ENCODE measurements around the gene KIAA1671. TPM values are rescaled to one million over a fixed set of nuclear protein-coding genes. Genes with fewer than 3 reads are reported as not detected.

Gene KIAA1671
- polyA plus RNA-seq, 1 of the 3 experiments (the other 2 are of a cell fraction), result 7.4 TPM

DNA sequence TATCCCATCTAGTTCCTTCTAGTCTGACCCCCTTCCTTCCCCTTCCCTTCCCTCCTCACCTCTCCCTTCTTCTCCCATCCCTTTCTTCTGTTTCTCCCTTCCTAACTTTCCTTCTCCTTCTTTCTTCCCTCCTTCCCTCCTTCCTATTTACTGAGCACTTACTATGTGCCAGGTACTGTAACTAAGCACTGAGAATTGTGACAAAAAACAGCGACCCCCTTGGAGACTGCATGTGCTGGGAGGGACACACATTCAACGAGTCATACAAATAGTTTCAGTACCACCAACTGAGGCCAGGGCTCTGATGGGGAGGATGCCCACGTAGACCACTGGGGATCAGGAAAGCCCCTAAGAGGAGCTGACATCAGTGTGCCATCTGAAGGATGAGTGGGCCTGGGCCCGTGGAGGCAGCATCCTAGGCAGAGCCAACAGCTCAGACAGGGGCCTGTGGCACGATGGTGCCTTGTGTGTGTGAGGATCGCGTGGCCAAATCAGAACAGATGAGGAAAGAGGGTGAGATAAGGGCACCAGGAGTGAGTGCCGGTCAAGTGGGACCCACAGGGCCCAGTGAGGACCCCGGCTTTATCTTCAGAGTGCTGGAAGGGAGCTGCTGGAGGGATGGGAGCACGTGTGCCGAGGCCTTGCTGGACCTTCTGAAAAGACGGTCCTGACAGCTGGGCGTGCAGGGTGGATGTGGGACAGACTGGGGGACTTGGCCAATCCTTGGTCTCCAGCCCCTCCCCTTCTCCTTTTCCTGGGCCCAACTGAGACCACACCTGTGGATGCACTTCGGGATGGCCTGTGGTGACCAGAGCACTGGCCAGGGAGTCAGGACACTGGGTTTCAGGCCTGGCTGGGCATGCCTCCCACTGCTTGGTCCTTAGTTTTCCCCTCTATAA is 208.8 kb downstream of the KIAA1671 start:
- Histone ChIP-seq H2AFZ (ENCODE audit: low read depth) (no peak overlapping the region), H3K9me3 (no peaks in the 10 kb centered on the region), H3K4me2 (no peak overlapping the region), H3K9ac (no peak overlapping the region), H3F3A (replicated peaks; ENCODE audit: insufficient read depth) (no peaks in the 10 kb centered on the region), H3K27ac (ENCODE audit: low read depth in 2 of 2, low read length in 1 of 2) (no peak overlapping the region), H3K27me3 (ENCODE audit: insufficient read depth) (no peaks in the 10 kb centered on the region), H3K4me1 (ENCODE audit: control insufficient read depth in 1 of 2, insufficient read depth in 2 of 2, low read depth in 1 of 2, low read length in 1 of 2) (no peaks in the 10 kb centered on the region; a peak in 1 of 4 replicates), H4K20me1 (ENCODE audit: insufficient read depth) (peaks cover 13% of the 10 kb centered on the region; the same call in 1 of the 2 replicates), H3K9me2 (no peaks in the 10 kb centered on the region), H3K79me2 (ENCODE audit: insufficient read depth) (no peaks in the 10 kb centered on the region), H3K4me3 (ENCODE audit: low read depth in 2 of 2, low read length in 1 of 2) (no peak overlapping the region), H3K36me3 (replicated peaks in 1 of 2; ENCODE audit: control insufficient read depth in 1 of 2, insufficient read depth in 2 of 2, low read length in 1 of 2) (no peaks in the 10 kb centered on the region)
- TF ChIP-seq, protein P1, sequence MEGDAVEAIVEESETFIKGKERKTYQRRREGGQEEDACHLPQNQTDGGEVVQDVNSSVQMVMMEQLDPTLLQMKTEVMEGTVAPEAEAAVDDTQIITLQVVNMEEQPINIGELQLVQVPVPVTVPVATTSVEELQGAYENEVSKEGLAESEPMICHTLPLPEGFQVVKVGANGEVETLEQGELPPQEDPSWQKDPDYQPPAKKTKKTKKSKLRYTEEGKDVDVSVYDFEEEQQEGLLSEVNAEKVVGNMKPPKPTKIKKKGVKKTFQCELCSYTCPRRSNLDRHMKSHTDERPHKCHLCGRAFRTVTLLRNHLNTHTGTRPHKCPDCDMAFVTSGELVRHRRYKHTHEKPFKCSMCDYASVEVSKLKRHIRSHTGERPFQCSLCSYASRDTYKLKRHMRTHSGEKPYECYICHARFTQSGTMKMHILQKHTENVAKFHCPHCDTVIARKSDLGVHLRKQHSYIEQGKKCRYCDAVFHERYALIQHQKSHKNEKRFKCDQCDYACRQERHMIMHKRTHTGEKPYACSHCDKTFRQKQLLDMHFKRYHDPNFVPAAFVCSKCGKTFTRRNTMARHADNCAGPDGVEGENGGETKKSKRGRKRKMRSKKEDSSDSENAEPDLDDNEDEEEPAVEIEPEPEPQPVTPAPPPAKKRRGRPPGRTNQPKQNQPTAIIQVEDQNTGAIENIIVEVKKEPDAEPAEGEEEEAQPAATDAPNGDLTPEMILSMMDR (IDR thresholded peaks at IDR 0.05), result no peak
- TF ChIP-seq FOXJ3 (CRISPR knock-in tag; IDR thresholded peaks at IDR 0.05) (no peak), SIN3A (IDR thresholded peaks at IDR 0.05; ENCODE audit: borderline replicate concordance, low read depth, low read length) (no peak), GABPA (IDR thresholded peaks at IDR 0.05; ENCODE audit: low read depth) (no peak), RFX5 (IDR thresholded peaks at IDR 0.05; ENCODE audit: low read length) (no peak), RCOR1 (IDR thresholded peaks at IDR 0.05; ENCODE audit: low read length) (no peak), JUND (IDR thresholded peaks at IDR 0.05) (no peak), NRF1 (IDR thresholded peaks at IDR 0.05; ENCODE audit: low read depth, low read length) (no peak), EP300 (IDR thresholded peaks at IDR 0.05; ENCODE audit: borderline replicate concordance in 1 of 2, low read depth in 1 of 2, low read length in 1 of 2) (no peak), GATA2 (CRISPR knock-in tag; IDR thresholded peaks at IDR 0.05) (no peak), FOXM1 (IDR thresholded peaks at IDR 0.05; ENCODE audit: low read depth) (no peak), CHD2 (IDR thresholded peaks at IDR 0.05; ENCODE audit: low read length, partially characterized antibody) (no peak), RXRA (IDR thresholded peaks at IDR 0.05; ENCODE audit: borderline replicate concordance, low read depth) (no peak)
- TF ChIP-seq, protein P2, sequence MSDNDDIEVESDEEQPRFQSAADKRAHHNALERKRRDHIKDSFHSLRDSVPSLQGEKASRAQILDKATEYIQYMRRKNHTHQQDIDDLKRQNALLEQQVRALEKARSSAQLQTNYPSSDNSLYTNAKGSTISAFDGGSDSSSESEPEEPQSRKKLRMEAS (IDR thresholded peaks at IDR 0.05; ENCODE audit: low read depth), result no peak
- TF ChIP-seq, protein P3, sequence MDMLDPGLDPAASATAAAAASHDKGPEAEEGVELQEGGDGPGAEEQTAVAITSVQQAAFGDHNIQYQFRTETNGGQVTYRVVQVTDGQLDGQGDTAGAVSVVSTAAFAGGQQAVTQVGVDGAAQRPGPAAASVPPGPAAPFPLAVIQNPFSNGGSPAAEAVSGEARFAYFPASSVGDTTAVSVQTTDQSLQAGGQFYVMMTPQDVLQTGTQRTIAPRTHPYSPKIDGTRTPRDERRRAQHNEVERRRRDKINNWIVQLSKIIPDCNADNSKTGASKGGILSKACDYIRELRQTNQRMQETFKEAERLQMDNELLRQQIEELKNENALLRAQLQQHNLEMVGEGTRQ (IDR thresholded peaks at IDR 0.05; ENCODE audit: borderline replicate concordance, low read depth, low read length), result no peak
- TF ChIP-seq, protein P4, sequence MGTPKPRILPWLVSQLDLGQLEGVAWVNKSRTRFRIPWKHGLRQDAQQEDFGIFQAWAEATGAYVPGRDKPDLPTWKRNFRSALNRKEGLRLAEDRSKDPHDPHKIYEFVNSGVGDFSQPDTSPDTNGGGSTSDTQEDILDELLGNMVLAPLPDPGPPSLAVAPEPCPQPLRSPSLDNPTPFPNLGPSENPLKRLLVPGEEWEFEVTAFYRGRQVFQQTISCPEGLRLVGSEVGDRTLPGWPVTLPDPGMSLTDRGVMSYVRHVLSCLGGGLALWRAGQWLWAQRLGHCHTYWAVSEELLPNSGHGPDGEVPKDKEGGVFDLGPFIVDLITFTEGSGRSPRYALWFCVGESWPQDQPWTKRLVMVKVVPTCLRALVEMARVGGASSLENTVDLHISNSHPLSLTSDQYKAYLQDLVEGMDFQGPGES (IDR thresholded peaks at IDR 0.05; ENCODE audit: low read depth, low read length), result no peak
- TF ChIP-seq, protein P5, sequence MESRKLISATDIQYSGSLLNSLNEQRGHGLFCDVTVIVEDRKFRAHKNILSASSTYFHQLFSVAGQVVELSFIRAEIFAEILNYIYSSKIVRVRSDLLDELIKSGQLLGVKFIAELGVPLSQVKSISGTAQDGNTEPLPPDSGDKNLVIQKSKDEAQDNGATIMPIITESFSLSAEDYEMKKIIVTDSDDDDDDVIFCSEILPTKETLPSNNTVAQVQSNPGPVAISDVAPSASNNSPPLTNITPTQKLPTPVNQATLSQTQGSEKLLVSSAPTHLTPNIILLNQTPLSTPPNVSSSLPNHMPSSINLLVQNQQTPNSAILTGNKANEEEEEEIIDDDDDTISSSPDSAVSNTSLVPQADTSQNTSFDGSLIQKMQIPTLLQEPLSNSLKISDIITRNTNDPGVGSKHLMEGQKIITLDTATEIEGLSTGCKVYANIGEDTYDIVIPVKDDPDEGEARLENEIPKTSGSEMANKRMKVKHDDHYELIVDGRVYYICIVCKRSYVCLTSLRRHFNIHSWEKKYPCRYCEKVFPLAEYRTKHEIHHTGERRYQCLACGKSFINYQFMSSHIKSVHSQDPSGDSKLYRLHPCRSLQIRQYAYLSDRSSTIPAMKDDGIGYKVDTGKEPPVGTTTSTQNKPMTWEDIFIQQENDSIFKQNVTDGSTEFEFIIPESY (IDR thresholded peaks at IDR 0.05; ENCODE audit: borderline replicate concordance, low read depth), result no peak
- no peak for DNase-seq
- 93% methylated on average over 9 of the region's 14 CpGs for WGBS (ENCODE audit: low lambda C conversion rate)
- ChIA-PET CTCF (interaction anchor here (1.2 to 3.3 kb wide), 4 partner anchors 9 to 50 kb away, joined by 3 to 13 read pairs (median 4); no protein-coding TSS in a partner anchor), POLR2A (no interaction called here)
